Measurements from ENCODE around the gene FAM89A.

DNA sequence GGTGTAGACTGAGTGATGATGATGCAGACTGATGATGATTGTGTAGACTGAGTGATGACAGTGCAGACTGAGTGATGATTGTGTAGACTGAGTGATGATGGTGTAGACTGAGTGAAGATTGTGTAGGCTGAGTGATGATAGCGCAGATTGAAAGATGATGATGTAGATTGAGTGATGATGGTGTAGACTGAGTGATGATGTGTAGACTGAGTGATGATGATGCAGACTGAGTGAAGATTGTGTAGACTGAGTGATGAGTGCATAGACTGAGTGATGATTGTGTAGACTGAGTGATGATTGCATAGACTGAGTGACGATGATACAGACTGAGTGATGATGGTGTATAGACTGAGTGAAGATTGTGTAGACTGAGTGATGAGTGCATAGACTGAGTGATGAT, 28.7 kb downstream of the FAM89A start:
- TF ChIP-seq, protein P1, sequence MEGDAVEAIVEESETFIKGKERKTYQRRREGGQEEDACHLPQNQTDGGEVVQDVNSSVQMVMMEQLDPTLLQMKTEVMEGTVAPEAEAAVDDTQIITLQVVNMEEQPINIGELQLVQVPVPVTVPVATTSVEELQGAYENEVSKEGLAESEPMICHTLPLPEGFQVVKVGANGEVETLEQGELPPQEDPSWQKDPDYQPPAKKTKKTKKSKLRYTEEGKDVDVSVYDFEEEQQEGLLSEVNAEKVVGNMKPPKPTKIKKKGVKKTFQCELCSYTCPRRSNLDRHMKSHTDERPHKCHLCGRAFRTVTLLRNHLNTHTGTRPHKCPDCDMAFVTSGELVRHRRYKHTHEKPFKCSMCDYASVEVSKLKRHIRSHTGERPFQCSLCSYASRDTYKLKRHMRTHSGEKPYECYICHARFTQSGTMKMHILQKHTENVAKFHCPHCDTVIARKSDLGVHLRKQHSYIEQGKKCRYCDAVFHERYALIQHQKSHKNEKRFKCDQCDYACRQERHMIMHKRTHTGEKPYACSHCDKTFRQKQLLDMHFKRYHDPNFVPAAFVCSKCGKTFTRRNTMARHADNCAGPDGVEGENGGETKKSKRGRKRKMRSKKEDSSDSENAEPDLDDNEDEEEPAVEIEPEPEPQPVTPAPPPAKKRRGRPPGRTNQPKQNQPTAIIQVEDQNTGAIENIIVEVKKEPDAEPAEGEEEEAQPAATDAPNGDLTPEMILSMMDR (IDR thresholded peaks at IDR 0.05) = no peak
- TF ChIP-seq POLR2A (IDR thresholded peaks at IDR 0.05) = no peak
